GM19463 (cell line): ENCODE data around the gene ITGA2.

Experiments
- ATAC-seq: cut with Tn5 transposase; IDR thresholded peaks from one replicate; pipeline ENCODE4 v1.9.1; 2021; ENCODE audit warnings: mild to moderate bottlenecking, moderate library complexity; ENCODE audit not compliant: unreplicated experiment

Gene ITGA2

GRCh38 chr5:53017383-53017782 lies 28.2 kb downstream of the ITGA2 start:
- ATAC-seq, result no peak

GRCh38 chr5:53017794-53018391 lies 28.7 kb downstream of the ITGA2 start:
- no peak for ATAC-seq

- no peak for ATAC-seq
These were observed 30.2 kb downstream of the ITGA2 start for GRCh38 chr5:53019320-53019719.

GRCh38 chr5:53022930-53023511 lies 33.9 kb downstream of the ITGA2 start:
- ATAC-seq, result no peak

- peak; percentile 95 for ATAC-seq
These were observed 34.8 kb downstream of the ITGA2 start for GRCh38 chr5:53023969-53024368.

GRCh38 chr5:53024535-53024934 lies 35.4 kb downstream of the ITGA2 start:
- ATAC-seq, result no peak

GRCh38 chr5:53025487-53025886 lies 36.3 kb downstream of the ITGA2 start:
- no peak for ATAC-seq

GRCh38 chr5:53027913-53028312 lies 38.8 kb downstream of the ITGA2 start:
- ATAC-seq, result no peak

- ATAC-seq, result no peak
These were observed 40.5 kb downstream of the ITGA2 start for GRCh38 chr5:53029608-53030007.

GRCh38 chr5:53030893-53031292 lies 41.7 kb downstream of the ITGA2 start:
- ATAC-seq, result no peak

- no peak for ATAC-seq
These were observed 42.5 kb downstream of the ITGA2 start for GRCh38 chr5:53031695-53032096.

GRCh38 chr5:53032188-53032587 lies 43.0 kb downstream of the ITGA2 start:
- no peak for ATAC-seq

GRCh38 chr5:53034832-53035231 lies 45.7 kb downstream of the ITGA2 start:
- no peak for ATAC-seq

GRCh38 chr5:53035868-53036381 lies 46.8 kb downstream of the ITGA2 start:
- ATAC-seq, result no peak

GRCh38 chr5:53037141-53037859 lies 48.1 kb downstream of the ITGA2 start:
- no peak for ATAC-seq

GRCh38 chr5:53038196-53038847 lies 49.2 kb downstream of the ITGA2 start:
- no peak for ATAC-seq

- no peak for ATAC-seq
These were observed 50.7 kb downstream of the ITGA2 start for GRCh38 chr5:53039855-53040254.

- peak; percentile 97 for ATAC-seq
These were observed 52.0 kb downstream of the ITGA2 start for GRCh38 chr5:53041071-53041692.

GRCh38 chr5:53041740-53042139 lies 52.6 kb downstream of the ITGA2 start:
- ATAC-seq, result no peak

- no peak for ATAC-seq
These were observed 56.1 kb downstream of the ITGA2 start for GRCh38 chr5:53045263-53045662.

- ATAC-seq, result no peak
These were observed 59.1 kb downstream of the ITGA2 start for GRCh38 chr5:53048248-53048647.
